NCI-H748 treated with DMSO at 0.1 percent for 48 hours (cell line): Measurements from ENCODE around the gene NFATC2.
"Not testable (repeated sequence)": the region's sequence is repeated elsewhere in the genome, so short reads cannot be mapped to it uniquely, and the experiment has no call there.

Experiments used
- DNase-seq: peaks from one replicate; lab custom pipeline; 2025; lab: John Stamatoyannopoulos, UW

Gene NFATC2

GRCh38 chr20:51494241-51495110 is 48.0 kb downstream of the NFATC2 start:
- DNase-seq: no peak

- no peak for DNase-seq
These were observed 49.1 kb downstream of the NFATC2 start for GRCh38 chr20:51493346-51493791.

GRCh38 chr20:51492167-51493092 is 50.1 kb downstream of the NFATC2 start:
- DNase-seq: peak; percentile 15

GRCh38 chr20:51491393-51491792 is 51.1 kb downstream of the NFATC2 start:
- DNase-seq: no peak

- no peak for DNase-seq
These were observed 51.9 kb downstream of the NFATC2 start for GRCh38 chr20:51490635-51491034.

- no peak for DNase-seq
These were observed 52.9 kb downstream of the NFATC2 start for GRCh38 chr20:51489611-51490010.

- no peak for DNase-seq
These were observed 54.2 kb downstream of the NFATC2 start for GRCh38 chr20:51488331-51488730.

GRCh38 chr20:51487565-51488268 is 54.8 kb downstream of the NFATC2 start:
- no peak for DNase-seq

- no peak for DNase-seq
These were observed 55.4 kb downstream of the NFATC2 start for GRCh38 chr20:51487076-51487475.

- DNase-seq: no peak
These were observed 56.1 kb downstream of the NFATC2 start for GRCh38 chr20:51486197-51487005.

- DNase-seq: no peak
These were observed 57.7 kb downstream of the NFATC2 start for GRCh38 chr20:51484831-51485230.

- DNase-seq: no peak
These were observed 58.2 kb downstream of the NFATC2 start for GRCh38 chr20:51484141-51484815.

- DNase-seq: no peak
These were observed 59.6 kb downstream of the NFATC2 start for GRCh38 chr20:51482836-51483473.

GRCh38 chr20:51481341-51481914 is 61.1 kb downstream of the NFATC2 start:
- no peak for DNase-seq

- DNase-seq: no peak
These were observed 61.8 kb downstream of the NFATC2 start for GRCh38 chr20:51480507-51481270.

GRCh38 chr20:51476106-51476505 is 66.4 kb downstream of the NFATC2 start:
- DNase-seq: not testable (repeated sequence)

GRCh38 chr20:51473771-51474170 is 68.7 kb downstream of the NFATC2 start:
- no peak for DNase-seq

- no peak for DNase-seq
These were observed 69.3 kb downstream of the NFATC2 start for GRCh38 chr20:51473256-51473655.

GRCh38 chr20:51470907-51471411 is 71.6 kb downstream of the NFATC2 start:
- DNase-seq: no peak
